CD4-positive, CD25-positive, alpha-beta regulatory T cell (primary cell): ENCODE data around the gene SF3B4. TPM values are rescaled to one million over a fixed set of nuclear protein-coding genes. Genes with fewer than 3 reads are reported as not detected.
"Not testable (repeated sequence)": the region's sequence is repeated elsewhere in the genome, so short reads cannot be mapped to it uniquely, and the experiment has no call there.

Experiments
- ATAC-seq, 2 donors: fragments of 150-1000 bp; cut with Tn5 transposase; one replicate each; pipeline ENCODE4 v1.10.0; 2021; ENCODE audit warnings: low read depth in 2 of 2, moderate number of reproducible peaks in 2 of 2, moderate library complexity in 1 of 2
- DNase-seq, 3 donors: peaks; one replicate each; pipeline versions ENCODE4 v3.0.0 to v3.0.0-alpha.2; 2012 to 2022; ENCODE audit warnings: mixed read lengths in 1 of 3
- H3K27ac ChIP-seq: one replicate; pipeline ENCODE4 v1.7.0; 2013; ENCODE audit warnings: mild to moderate bottlenecking, low read length; ENCODE audit not compliant: insufficient read depth, poor library complexity, severe bottlenecking
- H3K27me3 ChIP-seq: one replicate; pipeline ENCODE4 v1.7.0; 2013; ENCODE audit warnings: low read length; ENCODE audit not compliant: control insufficient read depth, insufficient read depth
- H3K36me3 ChIP-seq: one replicate; pipeline ENCODE4 v1.7.0; 2013; ENCODE audit warnings: mild to moderate bottlenecking, low read length, moderate library complexity; ENCODE audit not compliant: control insufficient read depth, insufficient read depth
- H3K4me1 ChIP-seq: 2 replicates; pipeline ENCODE4 v1.7.0; 2013; ENCODE audit warnings: mild to moderate bottlenecking, low read length; ENCODE audit not compliant: insufficient read depth, control insufficient read depth, poor library complexity, severe bottlenecking
- H3K4me3 ChIP-seq: one replicate; pipeline ENCODE4 v1.7.0; 2013; ENCODE audit warnings: low read depth, mild to moderate bottlenecking, low read length, moderate library complexity
- H3K9me3 ChIP-seq, 2 experiments: 1 replicate in 1 of 2; 2 replicates in 1 of 2; pipeline ENCODE4 v1.7.0; 2013; ENCODE audit warnings: low read length in 2 of 2, mild to moderate bottlenecking in 1 of 2, moderate library complexity in 1 of 2; ENCODE audit not compliant: control insufficient read depth in 2 of 2
- H3K27ac Mint-ChIP-seq, 3 donors: one replicate each; pipeline ENCODE4 v1.8.0; 2020 to 2022; ENCODE audit warnings: mild to moderate bottlenecking in 3 of 3, mixed read lengths in 3 of 3, moderate library complexity in 2 of 3
- H3K27me3 Mint-ChIP-seq: one replicate; pipeline ENCODE4 v1.8.0; 2022; ENCODE audit warnings: mild to moderate bottlenecking, mixed read lengths
- H3K36me3 Mint-ChIP-seq: one replicate; pipeline ENCODE4 v1.8.0; 2020; ENCODE audit warnings: mixed read lengths
- H3K4me1 Mint-ChIP-seq, 4 donors: one replicate each; pipeline ENCODE4 v1.8.0; 2020 to 2022; ENCODE audit warnings: mixed read lengths in 4 of 4, mild to moderate bottlenecking in 1 of 4
- H3K4me3 Mint-ChIP-seq, 4 donors: one replicate each; pipeline ENCODE4 v1.8.0; 2020 to 2022; ENCODE audit warnings: mild to moderate bottlenecking in 4 of 4, mixed read lengths in 4 of 4, moderate library complexity in 3 of 4
- H3K9me3 Mint-ChIP-seq, 7 donors: one replicate each; pipeline ENCODE4 v1.8.0; 2020 to 2022; ENCODE audit warnings: mixed read lengths in 7 of 7, mild to moderate bottlenecking in 3 of 7, moderate library complexity in 2 of 7
- polyA plus RNA-seq, 4 donors: library from polyadenylated mRNA; unstranded; fragments of 300-500 nt; fragmentation: Illumina TruSeq; gene quantifications; one replicate each; pipeline ENCODE4 v1.2.3, GENCODE V29; 2021
- total RNA-seq: library from RNA; stranded (reverse); gene quantifications from one replicate; pipeline ENCODE4 v1.2.3, GENCODE V29; 2022

The SF3B4 gene
- total and polyA plus RNA-seq, 5 donors from 2014 or later: 56.0 to 103 (median 84.4) TPM

DNA sequence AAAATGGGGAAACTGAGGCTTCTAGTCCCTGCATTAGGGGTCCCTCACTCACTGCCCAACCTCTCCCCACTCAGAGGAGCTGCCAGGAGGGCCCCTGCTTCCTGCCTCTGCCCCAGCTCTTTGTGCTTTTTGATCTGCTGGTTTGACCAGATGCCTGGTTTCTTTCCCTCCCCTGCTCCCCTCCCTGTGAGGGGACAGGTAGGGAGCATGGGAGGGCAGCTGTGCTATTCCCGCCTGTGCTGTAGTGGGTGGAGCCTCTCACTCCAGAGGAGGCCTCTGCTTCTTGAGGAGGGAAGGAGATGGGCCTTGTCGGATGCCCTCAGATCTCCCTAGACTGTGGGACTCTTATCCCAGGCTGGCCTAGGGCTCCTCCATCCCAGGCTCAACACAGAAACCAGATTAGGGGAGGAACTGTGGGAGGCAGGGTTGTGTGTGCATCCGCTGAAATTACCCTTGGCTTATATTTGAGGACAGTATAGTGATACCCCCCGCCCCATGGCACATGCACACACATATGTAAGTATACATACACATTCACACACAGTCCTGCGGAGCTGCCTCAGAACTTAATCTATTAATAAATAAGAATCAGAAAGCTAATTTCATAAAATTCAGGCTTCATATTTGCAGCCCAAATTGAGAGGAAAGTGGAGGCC lies 23.6 kb downstream of the SF3B4 start:
- H3K4me1 Mint-ChIP-seq: peaks cover 6 to 25% (median 14%) of the 10 kb centered on the region in 4 donors
- no peak for ATAC-seq
- H3K4me1 ChIP-seq: peaks cover 12% of the 10 kb centered on the region

DNA sequence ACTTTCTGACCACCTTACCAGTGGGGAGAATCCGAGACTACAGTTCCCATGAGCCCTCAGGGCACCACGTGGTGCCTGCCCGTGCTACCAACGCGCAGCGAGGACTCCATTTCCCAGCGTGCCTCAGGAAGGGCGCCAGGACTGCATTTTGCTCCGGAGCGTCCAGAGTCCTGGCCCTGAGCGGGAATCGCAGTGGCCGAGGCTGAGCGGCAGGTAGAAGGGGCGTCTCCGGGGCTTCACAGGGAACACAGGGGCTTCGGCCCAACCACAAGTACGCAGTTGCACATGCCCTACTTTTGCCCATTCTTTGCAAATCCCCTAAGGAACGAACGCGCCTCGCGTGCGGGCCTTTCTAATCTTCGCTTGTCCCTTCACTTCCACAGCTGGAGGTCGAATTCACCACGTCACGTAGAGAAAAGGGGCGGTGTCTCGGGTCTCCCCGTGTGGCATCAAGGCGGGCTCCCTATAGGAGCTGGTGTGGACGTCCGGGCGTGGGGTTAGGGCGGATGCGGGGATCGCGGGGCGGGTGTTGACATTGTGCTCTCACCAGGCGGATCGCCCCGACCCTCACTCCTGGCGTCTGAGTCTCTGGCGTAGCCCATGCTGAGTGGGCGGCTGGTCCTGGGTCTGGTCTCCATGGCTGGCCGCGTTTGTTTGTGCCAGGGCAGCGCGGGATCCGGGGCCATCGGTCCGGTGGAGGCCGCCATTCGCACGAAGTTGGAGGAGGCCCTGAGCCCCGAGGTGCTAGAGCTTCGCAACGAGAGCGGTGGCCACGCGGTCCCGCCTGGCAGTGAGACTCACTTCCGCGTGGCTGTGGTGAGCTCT lies 27.9 kb downstream of the SF3B4 start, which contains the start of gene BOLA1:
Gene BOLA1 (plus strand): TSS at position 109 of the 825 bp plus-strand sequence. CDS start 492 bp downstream, at position 601.
- peaks cover 4% of the 10 kb centered on the region for H3K36me3 Mint-ChIP-seq
- H3K27me3 ChIP-seq: no peaks in the 10 kb centered on the region
- H3K4me1 ChIP-seq: peaks cover 12% of the 10 kb centered on the region
- peak within 1 kb of the TSS; percentile 89 to 96 (median 95) for H3K27ac Mint-ChIP-seq
- peak within 1 kb of the TSS; percentile 91 to 94 (median 93) for H3K4me3 Mint-ChIP-seq
- H3K4me1 Mint-ChIP-seq: peaks cover 7 to 28% (median 15%) of the 10 kb centered on the region in 4 donors
- peak within 1 kb of the TSS; percentile 82 for H3K4me3 ChIP-seq
- no peaks in the 10 kb centered on the region for H3K9me3 ChIP-seq
- no peaks in the 10 kb centered on the region for H3K27me3 Mint-ChIP-seq
- ATAC-seq (peak; percentile 96 to 97), DNase-seq (peak; percentile 74 to 89 (median 78))
- peak within 1 kb of the TSS; percentile 82 for H3K27ac ChIP-seq
- peaks cover 0 to 4% (median 2%) of the 10 kb centered on the region in 7 donors for H3K9me3 Mint-ChIP-seq
- H3K36me3 ChIP-seq: no peaks in the 10 kb centered on the region

More for the DNA sequence above, 23.6 kb downstream of the SF3B4 start:
- no peaks in the 10 kb centered on the region for H3K36me3 ChIP-seq
- no peak overlapping the region for H3K4me3 Mint-ChIP-seq
- peaks cover 12% of the 10 kb centered on the region for H3K36me3 Mint-ChIP-seq
- H3K9me3 Mint-ChIP-seq: peaks cover 0 to 4% (median 2%) of the 10 kb centered on the region in 7 donors
- H3K27ac ChIP-seq: no peak overlapping the region
- no peak for DNase-seq
- H3K27ac Mint-ChIP-seq: peak overlapping the region; percentile 10 to 65 (median 39)
- no peaks in the 10 kb centered on the region for H3K27me3 Mint-ChIP-seq
- H3K4me3 ChIP-seq: no peak overlapping the region
- H3K27me3 ChIP-seq: no peaks in the 10 kb centered on the region
- no peaks in the 10 kb centered on the region for H3K9me3 ChIP-seq

DNA sequence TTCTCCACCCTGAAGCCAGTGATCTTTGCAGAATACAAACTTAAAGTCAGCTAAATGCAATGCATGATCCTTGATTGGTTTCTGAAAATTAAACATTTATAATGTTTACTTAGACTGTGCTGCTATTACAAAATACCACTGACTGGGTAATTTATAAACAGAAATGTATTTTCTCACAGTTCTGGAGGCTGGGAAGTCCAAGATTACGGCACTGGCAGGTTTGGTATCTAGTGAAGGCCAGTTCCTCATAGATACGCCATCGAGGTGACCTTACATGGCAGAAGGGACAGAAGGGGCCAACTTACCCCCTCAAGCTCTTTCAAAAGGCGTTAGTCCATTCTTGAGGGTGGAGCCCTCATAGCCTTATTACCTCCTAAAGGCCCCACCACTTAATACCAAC lies 31.0 kb downstream of the SF3B4 start:
- no peak overlapping the region for H3K4me3 ChIP-seq
- H3K27me3 Mint-ChIP-seq: peaks cover 4% of the 10 kb centered on the region
- peaks cover 0 to 4% (median 2%) of the 10 kb centered on the region in 7 donors for H3K9me3 Mint-ChIP-seq
- no peaks in the 10 kb centered on the region for H3K36me3 Mint-ChIP-seq
- H3K36me3 ChIP-seq: no peaks in the 10 kb centered on the region
- no peak overlapping the region for H3K27ac Mint-ChIP-seq
- peaks cover 12% of the 10 kb centered on the region for H3K4me1 ChIP-seq
- no peaks in the 10 kb centered on the region for H3K9me3 ChIP-seq
- H3K4me3 Mint-ChIP-seq: no peak overlapping the region
- peaks cover 7 to 23% (median 14%) of the 10 kb centered on the region in 4 donors for H3K4me1 Mint-ChIP-seq
- H3K27me3 ChIP-seq: no peaks in the 10 kb centered on the region
- DNase-seq: no peak
- no peak for ATAC-seq
- no peak overlapping the region for H3K27ac ChIP-seq

DNA sequence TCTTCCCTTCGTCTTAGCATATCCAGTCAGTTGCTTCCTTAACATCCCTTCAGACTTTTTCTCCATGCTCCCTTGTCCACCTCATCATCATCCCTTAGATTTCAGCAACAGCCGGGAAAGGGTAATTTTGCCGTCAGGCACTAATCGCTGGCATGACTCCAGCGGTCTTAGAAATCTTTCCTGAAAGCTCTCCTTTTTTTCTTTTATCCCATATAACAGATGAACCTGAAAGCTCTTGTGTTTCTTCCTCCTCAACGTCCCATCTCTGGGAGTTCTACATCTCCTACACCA lies 38.7 kb downstream of the SF3B4 start:
- Mint-ChIP-seq H3K4me1 (peaks cover 0 to 5% (median 2%) of the 10 kb centered on the region in 4 donors), H3K4me3 (no peak overlapping the region), H3K27me3 (no peaks in the 10 kb centered on the region), H3K9me3 (no peaks in the 10 kb centered on the region), H3K36me3 (no peaks in the 10 kb centered on the region), H3K27ac (no peak overlapping the region)
- H3K27me3 ChIP-seq: no peaks in the 10 kb centered on the region
- H3K27ac ChIP-seq: peak overlapping the region; percentile 95
- no peaks in the 10 kb centered on the region for H3K9me3 ChIP-seq
- no peaks in the 10 kb centered on the region for H3K36me3 ChIP-seq
- peaks cover 22% of the 10 kb centered on the region for H3K4me1 ChIP-seq
- DNase-seq (no peak), ATAC-seq (no peak)
- H3K4me3 ChIP-seq: peak overlapping the region; percentile 96

DNA sequence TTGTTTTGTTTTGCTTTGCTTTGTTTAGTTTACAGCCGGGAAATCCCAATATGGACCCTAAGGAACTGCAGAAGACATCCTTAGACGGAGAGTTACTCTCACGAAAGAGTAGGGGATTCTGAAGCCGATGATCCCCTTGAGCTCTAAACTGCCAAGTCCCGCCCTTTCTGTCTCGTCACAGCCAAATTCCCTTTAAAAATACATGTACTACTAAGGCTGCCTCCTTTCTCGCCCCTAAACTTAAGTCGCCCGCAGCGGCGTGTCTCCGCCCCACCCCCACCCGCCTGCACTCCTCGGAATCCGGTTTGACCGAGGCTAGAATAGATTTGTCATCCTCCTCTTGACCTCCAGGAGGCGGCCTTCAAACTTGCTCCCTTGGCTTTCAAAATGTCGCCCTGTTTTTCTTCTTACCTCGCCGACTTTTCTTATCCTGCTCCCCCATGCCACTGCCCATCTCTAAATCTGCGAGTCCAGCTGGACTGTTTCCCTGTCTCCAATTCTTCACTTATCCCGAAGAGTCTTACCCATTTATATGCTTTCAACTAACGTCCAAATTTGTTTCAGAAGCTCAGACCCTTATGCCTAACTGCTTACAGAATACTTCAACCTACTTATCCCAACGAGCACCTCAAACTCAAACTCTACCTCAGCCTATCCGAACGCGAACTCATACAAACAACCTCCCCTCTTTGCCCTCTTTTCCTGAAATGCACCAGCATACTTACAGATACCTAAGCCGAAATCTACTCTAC lies 39.2 kb downstream of the SF3B4 start:
- Mint-ChIP-seq H3K9me3 (no peaks in the 10 kb centered on the region), H3K36me3 (no peaks in the 10 kb centered on the region), H3K27ac (no peak overlapping the region), H3K4me1 (peaks cover 0 to 5% (median 3%) of the 10 kb centered on the region in 4 donors), H3K4me3 (no peak overlapping the region), H3K27me3 (no peaks in the 10 kb centered on the region)
- Histone ChIP-seq H3K4me1 (peaks cover 27% of the 10 kb centered on the region), H3K4me3 (peak overlapping the region; percentile 96), H3K9me3 (no peaks in the 10 kb centered on the region), H3K27ac (peak overlapping the region; percentile 95), H3K27me3 (no peaks in the 10 kb centered on the region), H3K36me3 (no peaks in the 10 kb centered on the region)
- DNase-seq (peak in 2 of 3 donors; percentile 55 to 93), ATAC-seq (peak; percentile 3 to 6)

DNA sequence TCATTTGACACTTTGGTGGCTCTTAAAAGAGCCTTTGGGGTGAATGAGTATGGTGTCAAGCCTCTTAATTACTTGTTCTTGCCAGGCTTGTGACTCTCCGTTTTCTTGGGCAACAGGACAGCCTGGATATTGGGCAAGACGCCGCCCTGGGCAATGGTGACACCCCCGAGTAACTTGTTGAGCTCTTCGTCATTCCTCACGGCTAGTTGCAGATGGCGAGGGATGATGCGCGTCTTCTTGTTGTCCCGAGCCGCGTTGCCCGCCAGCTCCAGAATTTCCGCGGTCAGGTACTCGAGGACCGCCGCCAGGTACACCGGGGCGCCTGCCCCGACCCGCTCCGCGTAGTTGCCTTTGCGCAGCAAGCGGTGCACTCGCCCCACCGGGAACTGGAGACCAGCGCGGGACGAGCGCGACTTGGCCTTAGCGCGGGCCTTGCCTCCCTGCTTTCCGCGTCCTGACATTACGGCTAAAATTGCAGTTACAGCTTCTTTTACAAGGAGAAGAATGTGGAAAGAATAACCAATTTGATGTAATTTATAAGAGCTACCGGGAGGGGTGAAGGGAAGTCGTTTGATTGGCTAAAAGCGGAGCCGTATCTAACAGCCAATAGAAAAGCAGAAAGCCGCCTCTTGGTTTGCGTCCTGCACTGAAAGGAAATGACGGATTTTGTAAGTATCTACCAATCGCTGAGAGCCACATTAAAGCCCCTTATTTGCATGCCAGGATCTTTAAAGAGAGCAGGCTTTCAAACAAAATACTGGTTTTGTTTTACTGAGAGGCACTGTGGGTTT lies 40.0 kb downstream of the SF3B4 start:
- H3K27me3 Mint-ChIP-seq: no peaks in the 10 kb centered on the region
- ATAC-seq (peak; percentile 67 to 70), DNase-seq (peak; percentile 79 to 98 (median 94))
- H3K4me1 Mint-ChIP-seq: peaks cover 0 to 5% (median 4%) of the 10 kb centered on the region in 4 donors
- Histone ChIP-seq H3K36me3 (no peaks in the 10 kb centered on the region), H3K9me3 (no peaks in the 10 kb centered on the region), H3K27me3 (no peaks in the 10 kb centered on the region), H3K27ac (peak overlapping the region; percentile 95), H3K4me3 (peak overlapping the region; percentile 96), H3K4me1 (peaks cover 27% of the 10 kb centered on the region)
- H3K4me3 Mint-ChIP-seq: no peak overlapping the region
- H3K36me3 Mint-ChIP-seq: no peaks in the 10 kb centered on the region
- H3K9me3 Mint-ChIP-seq: no peaks in the 10 kb centered on the region
- H3K27ac Mint-ChIP-seq: no peak overlapping the region

DNA sequence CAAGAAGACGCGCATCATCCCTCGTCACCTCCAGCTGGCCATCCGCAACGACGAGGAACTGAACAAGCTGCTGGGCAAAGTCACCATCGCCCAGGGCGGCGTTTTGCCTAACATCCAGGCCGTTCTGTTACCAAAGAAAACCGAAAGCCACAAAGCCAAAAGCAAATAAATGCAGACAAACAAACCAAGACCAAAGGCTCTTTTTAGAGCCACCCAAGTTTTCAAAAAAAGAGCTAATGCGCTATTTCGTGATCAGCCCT lies 40.5 kb downstream of the SF3B4 start:
- not testable (repeated sequence) for H3K36me3 Mint-ChIP-seq, H3K27me3 ChIP-seq, H3K4me1 Mint-ChIP-seq, H3K9me3 ChIP-seq, H3K36me3 ChIP-seq, H3K4me3 Mint-ChIP-seq, H3K27ac Mint-ChIP-seq, H3K9me3 Mint-ChIP-seq, DNase-seq, ATAC-seq, H3K27me3 Mint-ChIP-seq
- H3K27ac ChIP-seq: peak overlapping the region; percentile 95
- peak overlapping the region; percentile 96 for H3K4me3 ChIP-seq
- peaks cover 27% of the 10 kb centered on the region for H3K4me1 ChIP-seq
